ENCODE measurements around the gene ADCYAP1R1. TPM values are rescaled to one million over a fixed set of nuclear protein-coding genes. Genes with fewer than 3 reads are reported as not detected.

Gene ADCYAP1R1
- total and polyA plus RNA-seq, 2 of the 8 experiments (the other 6 are each of a cell fraction or from before 2014, with no cell fraction given), result 14.4 to 14.6 TPM

GRCh38 chr7:31065840-31066239, 13.7 kb downstream of the ADCYAP1R1 start:
- Histone ChIP-seq H3K9ac (replicated peaks in 1 of 4; ENCODE audit: extremely low read depth in 1 of 4, low read depth in 3 of 4, low read length in 3 of 4) (no peak overlapping the region), H3K27me3 (replicated peaks in 1 of 4; ENCODE audit: control insufficient read depth in 3 of 4, extremely low read depth in 1 of 4, insufficient read depth in 3 of 4, low read length in 3 of 4) (no peaks in the 10 kb centered on the region), H3K23me2 (ENCODE audit: low read depth, low read length) (no peaks in the 10 kb centered on the region), H2BK5ac (ENCODE audit: low read depth, low read length) (no peak overlapping the region), H3K56ac (replicated peaks; ENCODE audit: insufficient read length, low read depth, low read length) (no peak overlapping the region), H3K27ac (ENCODE audit: low read depth, low read length) (no peak overlapping the region), H2BK20ac (ENCODE audit: low read length) (no peak overlapping the region), H4K91ac (replicated peaks; ENCODE audit: insufficient read length, low read length) (no peak overlapping the region), H3K36me3 (ENCODE audit: control insufficient read depth in 2 of 4, insufficient read depth in 4 of 4, low read length in 3 of 4) (no peaks in the 10 kb centered on the region), H2BK120ac (replicated peaks; ENCODE audit: low read depth, low read length) (no peak overlapping the region), H3K79me2 (ENCODE audit: control insufficient read depth in 1 of 2, insufficient read depth in 2 of 2, low read length in 2 of 2) (no peaks in the 10 kb centered on the region), H3K4me3 (ENCODE audit: extremely low read depth in 1 of 4, insufficient read depth in 2 of 4, low read depth in 3 of 4, low read length in 4 of 4) (no peak overlapping the region), H2BK12ac (ENCODE audit: low read depth, low read length) (no peak overlapping the region), H4K5ac (ENCODE audit: insufficient read length, low read depth, low read length) (no peak overlapping the region), H2AFZ (ENCODE audit: low read length) (no peak overlapping the region), H3K79me1 (ENCODE audit: low read depth, low read length) (no peaks in the 10 kb centered on the region), H3K4me2 (ENCODE audit: insufficient read depth in 1 of 2, low read depth in 2 of 2, low read length in 2 of 2) (no peak overlapping the region), H2AK5ac (ENCODE audit: low read depth, low read length) (no peak overlapping the region), H2BK15ac (ENCODE audit: low read length) (no peak overlapping the region), H3K9me3 (ENCODE audit: insufficient read depth in 2 of 2, low read depth in 1 of 2, low read length in 1 of 2) (no peaks in the 10 kb centered on the region), H4K20me1 (replicated peaks in 1 of 2; ENCODE audit: control insufficient read depth in 1 of 2, insufficient read depth in 2 of 2, low read length in 2 of 2) (peaks cover 0 to 4% of the 10 kb centered on the region in 2 experiments), H3K18ac (ENCODE audit: extremely low read depth, low read length) (no peak overlapping the region), H3K14ac (ENCODE audit: insufficient read length) (no peak overlapping the region), H4K8ac (ENCODE audit: extremely low read depth, insufficient read depth, low read length) (no peak overlapping the region), H3K4ac (replicated peaks; ENCODE audit: insufficient read length, low read depth, low read length) (no peak overlapping the region), H3K4me1 (replicated peaks in 1 of 4; ENCODE audit: control insufficient read depth in 3 of 4, insufficient read depth in 4 of 4, low read length in 3 of 4) (peaks cover 0 to 3% (median under 1%) of the 10 kb centered on the region in 4 experiments; a peak in 2 of 7 replicates), H3K23ac (ENCODE audit: insufficient read length) (no peak overlapping the region)
- FAIRE-seq, result no peak
- TF ChIP-seq SP1 (IDR thresholded peaks at IDR 0.05; ENCODE audit: low read depth, low read length), result no peak
- no peak for TF ChIP-seq MAFK (IDR thresholded peaks at IDR 0.05; ENCODE audit: low read depth, low read length)
- no peak for TF ChIP-seq CHD1 (IDR thresholded peaks at IDR 0.05; ENCODE audit: low read depth, low read length)
- TF ChIP-seq ASH2L (IDR thresholded peaks at IDR 0.05; ENCODE audit: low read length), result no peak
- TF ChIP-seq POLR2A (IDR thresholded peaks at IDR 0.05; ENCODE audit: control extremely low read depth in 1 of 2, low read depth in 2 of 2, low read length in 2 of 2), result no peak
- no peak for TF ChIP-seq RNF2 (IDR thresholded peaks at IDR 0.05; ENCODE audit: borderline replicate concordance, low read depth, low read length, missing control alignments, poor library complexity, severe bottlenecking)
- no peak for TF ChIP-seq TCF12 (IDR thresholded peaks at IDR 0.05; ENCODE audit: low read depth, low read length)
- TF ChIP-seq ATF3 (IDR thresholded peaks at IDR 0.05; ENCODE audit: insufficient read depth, low read depth, low read length), result no peak
- ChIA-PET CTCF (ENCODE audit: partially characterized antibody) (interaction anchor here (0.7 to 36.4 kb wide), 13 partner anchors 8 to 326 kb away, joined by 3 to 880 read pairs (median 6); partner anchors contain the start of gene ADCYAP1R1), POLR2A (ENCODE audit: partially characterized antibody) (interaction anchor here (0.8 kb wide), 1 partner anchor 82 kb away, joined by 3 read pairs; no protein-coding TSS in a partner anchor)
- no peak for DNase-seq (ENCODE audit: low read depth in 1 of 2, low spot score in 2 of 2)
- WGBS, 2 experiments (ENCODE audit: extremely low coverage in 1 of 2, insufficient coverage in 1 of 2, insufficient read length in 1 of 2, insufficient replicate concordance in 2 of 2, low coverage in 1 of 2, low lambda C conversion rate in 2 of 2, missing lambda C conversion rate in 1 of 2), result 87% methylated on average over 7 of the region's 7 CpGs; no CpG with 5 or more reads in 1 of the 2 experiments
